Fibroblast of villous mesenchyme (primary cell): Measurements from ENCODE around the gene CARD16. TPM values are rescaled to one million over a fixed set of nuclear protein-coding genes. Genes with fewer than 3 reads are reported as not detected.

Experiments
- DNase-seq: peaks from one replicate; pipeline ENCODE4 v3.0.0-alpha.2; 2010; ENCODE audit warnings: low read depth
- H3K4me3 ChIP-seq: 2 replicates; pipeline ENCODE4 v1.5.1; 2011; ENCODE audit warnings: low read depth, mild to moderate bottlenecking, low read length
- total RNA-seq: library from RNA; depleted of rRNA; stranded (reverse); fragments of >200 nt; gene quantifications from 2 replicates; pipeline ENCODE4 v1.2.3, GENCODE V29; 2012
- TF ChIP-seq, protein P1 (sequence below): IDR thresholded peaks from 2 replicates; pipeline ENCODE4 v1.5.1; 2012; ENCODE audit warnings: low read depth, mild to moderate bottlenecking, low read length; ENCODE audit not compliant: insufficient read depth

Gene CARD16
- total RNA-seq, 1 donor: 30.7 TPM

DNA sequence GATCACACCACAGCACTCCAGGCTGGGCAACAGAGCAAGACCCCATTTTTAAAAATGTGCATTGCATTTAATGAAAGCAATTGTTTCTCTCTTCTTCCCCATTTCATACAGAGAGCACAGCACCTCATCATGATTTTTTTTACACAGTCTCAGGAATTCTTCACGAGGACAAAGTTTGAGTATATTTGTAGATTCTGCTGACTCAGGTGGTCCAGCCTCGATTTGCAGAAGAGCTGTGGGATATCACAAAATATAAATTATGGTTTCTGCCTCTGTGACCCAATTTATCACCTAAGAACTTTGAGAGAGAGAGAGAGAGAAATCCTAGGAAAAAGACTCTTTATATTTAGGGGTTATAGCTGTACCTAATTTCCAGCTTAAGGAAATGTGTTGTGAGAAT lies 42.0 kb downstream of the CARD16 start:
- no peak overlapping the region for H3K4me3 ChIP-seq
- DNase-seq: no peak
- TF ChIP-seq, protein P1, sequence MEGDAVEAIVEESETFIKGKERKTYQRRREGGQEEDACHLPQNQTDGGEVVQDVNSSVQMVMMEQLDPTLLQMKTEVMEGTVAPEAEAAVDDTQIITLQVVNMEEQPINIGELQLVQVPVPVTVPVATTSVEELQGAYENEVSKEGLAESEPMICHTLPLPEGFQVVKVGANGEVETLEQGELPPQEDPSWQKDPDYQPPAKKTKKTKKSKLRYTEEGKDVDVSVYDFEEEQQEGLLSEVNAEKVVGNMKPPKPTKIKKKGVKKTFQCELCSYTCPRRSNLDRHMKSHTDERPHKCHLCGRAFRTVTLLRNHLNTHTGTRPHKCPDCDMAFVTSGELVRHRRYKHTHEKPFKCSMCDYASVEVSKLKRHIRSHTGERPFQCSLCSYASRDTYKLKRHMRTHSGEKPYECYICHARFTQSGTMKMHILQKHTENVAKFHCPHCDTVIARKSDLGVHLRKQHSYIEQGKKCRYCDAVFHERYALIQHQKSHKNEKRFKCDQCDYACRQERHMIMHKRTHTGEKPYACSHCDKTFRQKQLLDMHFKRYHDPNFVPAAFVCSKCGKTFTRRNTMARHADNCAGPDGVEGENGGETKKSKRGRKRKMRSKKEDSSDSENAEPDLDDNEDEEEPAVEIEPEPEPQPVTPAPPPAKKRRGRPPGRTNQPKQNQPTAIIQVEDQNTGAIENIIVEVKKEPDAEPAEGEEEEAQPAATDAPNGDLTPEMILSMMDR: no peak

DNA sequence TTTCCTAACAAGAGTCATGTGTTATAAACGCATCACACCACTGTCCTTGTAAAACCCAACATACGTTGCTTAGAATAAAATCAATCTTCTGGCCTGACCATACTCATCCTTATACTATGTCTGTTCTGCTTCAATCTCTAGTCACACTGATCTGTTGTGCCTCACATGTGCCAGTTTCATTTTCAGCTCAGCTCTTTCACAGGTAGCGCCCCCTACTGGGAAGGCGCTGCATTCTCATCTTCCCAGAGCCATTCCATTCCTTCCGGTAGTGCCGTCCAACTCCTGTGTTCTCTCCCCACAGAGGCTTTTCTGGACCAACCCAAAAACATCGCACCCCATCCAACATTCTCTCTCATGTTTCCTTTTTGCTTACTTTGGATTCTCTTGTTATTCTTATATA lies 44.3 kb downstream of the CARD16 start:
- H3K4me3 ChIP-seq: no peak overlapping the region
- DNase-seq: no peak
- TF ChIP-seq, protein P1: peak; percentile 43

DNA sequence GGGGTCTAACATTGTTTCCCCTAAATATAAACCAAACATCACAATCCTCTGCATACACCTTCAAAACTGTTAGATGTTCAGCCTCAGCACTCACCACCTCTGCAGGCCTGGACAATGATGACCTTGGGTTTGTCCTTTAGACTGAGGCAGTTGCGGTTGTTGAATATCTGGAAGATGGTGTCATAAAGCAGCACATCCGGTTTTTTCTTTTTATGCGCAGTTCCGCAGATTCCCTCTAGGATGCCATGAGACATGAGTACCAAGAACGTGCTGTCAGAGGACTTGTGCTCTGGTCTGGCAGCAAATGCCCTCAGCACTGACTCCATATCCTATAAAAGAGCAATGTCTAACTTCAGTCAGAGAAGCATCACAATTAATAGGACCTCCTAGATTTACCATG lies 45.0 kb downstream of the CARD16 start:
- no peak overlapping the region for H3K4me3 ChIP-seq
- DNase-seq: no peak
- TF ChIP-seq, protein P1: peak; percentile 17

GRCh38 chr11:104999721-105000120 lies 45.4 kb downstream of the CARD16 start:
- TF ChIP-seq, protein P1: no peak
- DNase-seq: peak; percentile 17
- H3K4me3 ChIP-seq: no peak overlapping the region

DNA sequence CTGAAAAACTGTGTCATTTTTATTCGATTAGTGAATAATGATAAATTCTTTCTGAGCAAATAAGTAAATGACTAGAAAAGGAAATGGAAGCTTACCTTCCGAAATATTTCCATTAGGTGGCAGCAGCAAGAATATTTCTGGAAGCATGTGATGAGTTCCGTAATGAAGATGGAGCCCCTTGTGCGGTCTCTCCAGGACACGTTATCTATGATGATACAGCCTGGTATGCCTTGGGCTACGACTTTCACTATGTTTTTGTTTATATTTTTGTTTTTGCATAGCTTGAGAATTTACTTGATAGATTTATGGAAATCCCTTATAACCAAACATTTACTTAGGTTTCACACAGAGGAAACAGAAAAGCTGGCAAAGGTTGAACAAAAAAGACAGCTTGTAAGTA lies 47.8 kb downstream of the CARD16 start:
- peak overlapping the region; percentile 35 for H3K4me3 ChIP-seq
- peak; percentile 81 for DNase-seq
- TF ChIP-seq, protein P1: peak; percentile 37

GRCh38 chr11:104995001-104995408 lies 50.1 kb downstream of the CARD16 start:
- no peak overlapping the region for H3K4me3 ChIP-seq
- TF ChIP-seq, protein P1: no peak

GRCh38 chr11:104992781-104993180 lies 52.4 kb downstream of the CARD16 start:
- TF ChIP-seq, protein P1: no peak
- no peak overlapping the region for H3K4me3 ChIP-seq
- DNase-seq: no peak

More at GRCh38 chr11:104995001-104995408, 50.1 kb downstream of the CARD16 start:
- no peak for DNase-seq
